Testis (tissue), 2 donors: ENCODE measurements around the gene CNBD2.

Source experiments
- CTCF ChIP-seq, 3 experiments: fragments of 450-650 bp in 2 of 3; fragments of 200-600 bp in 1 of 3; sonication (generic) in 1 of 3; IDR thresholded peaks; one replicate each; pipeline ENCODE4 v1.5.1; 2016 to 2019; ENCODE audit warnings: antibody characterized with exemption in 3 of 3, mild to moderate bottlenecking in 2 of 3, moderate library complexity in 1 of 3
- POLR2A ChIP-seq: fragments of 450-650 bp; IDR thresholded peaks from one replicate; pipeline ENCODE4 v1.6.1; 2017; ENCODE audit warnings: antibody characterized with exemption, mild to moderate bottlenecking, moderate library complexity

GRCh38 chr20:36061754-36062153 is 93.4 kb downstream of the CNBD2 start:
- TF ChIP-seq POLR2A = no peak
- TF ChIP-seq CTCF (IDR thresholded peaks at IDR 0.05) = no peak
